ENCODE data around the gene KIF3A. TPM values are rescaled to one million over a fixed set of nuclear protein-coding genes. Genes with fewer than 3 reads are reported as not detected.

The KIF3A gene
- total RNA-seq, 1 donor from 2014 or later = 15.3 TPM

DNA sequence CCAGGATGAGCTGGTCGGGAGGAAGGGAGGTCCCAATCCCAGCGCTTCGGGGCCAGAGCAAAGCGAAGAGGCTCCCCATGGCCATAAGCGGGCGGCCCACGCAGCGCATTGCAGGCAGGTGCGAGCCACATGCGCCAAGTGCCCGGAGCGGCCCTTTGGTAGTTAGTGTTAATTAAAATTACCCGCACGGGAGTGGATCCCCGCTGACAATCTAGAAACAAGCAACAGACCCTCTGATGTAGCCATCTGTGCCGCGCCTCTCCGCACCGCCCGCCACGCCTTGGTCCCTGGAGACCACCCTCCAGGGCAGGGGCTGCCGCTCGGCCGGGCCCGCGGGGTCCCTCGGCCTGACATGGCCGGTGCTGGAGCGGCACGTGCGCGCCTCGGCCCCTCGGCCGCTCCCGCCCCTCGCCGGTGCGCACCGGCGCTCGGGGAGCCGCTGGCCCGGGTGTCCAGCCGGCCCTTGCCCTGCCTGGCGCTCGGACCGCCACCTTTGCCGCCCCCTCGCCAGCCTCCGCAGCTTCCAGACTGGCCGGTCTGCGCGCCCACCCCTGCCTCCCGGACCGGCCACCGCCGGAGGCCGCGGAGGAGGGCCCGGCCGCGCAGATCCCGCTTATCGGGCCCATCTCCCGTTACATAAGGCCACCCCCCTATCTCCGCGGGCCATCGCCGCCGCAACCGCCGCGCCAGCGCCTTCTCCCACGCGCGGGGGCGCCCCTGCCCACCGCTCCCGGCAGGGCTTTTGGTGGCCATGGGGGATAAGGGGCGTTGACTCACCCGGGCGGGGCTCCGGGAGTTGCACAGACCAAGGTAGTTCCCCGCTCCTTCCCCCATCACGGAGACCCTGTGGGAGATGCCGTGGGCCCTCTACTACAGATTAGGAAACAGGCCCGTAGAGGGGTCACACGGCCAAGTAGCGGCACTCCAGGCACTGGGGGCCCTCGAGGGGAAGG lies 81.2 kb downstream of the KIF3A start:
- DNase-seq (ENCODE audit: extremely low spot score, unreplicated experiment) = peak; percentile 82
- Mint-ChIP-seq H3K36me3 (ENCODE audit: unreplicated experiment) (no peaks in the 10 kb centered on the region), H3K27me3 (ENCODE audit: unreplicated experiment) (peaks cover 17% of the 10 kb centered on the region), H3K4me1 (ENCODE audit: unreplicated experiment) (peaks cover 6% of the 10 kb centered on the region), H3K27ac (ENCODE audit: unreplicated experiment) (no peak overlapping the region), H3K9me3 (ENCODE audit: unreplicated experiment) (no peaks in the 10 kb centered on the region), H3K4me3 (ENCODE audit: unreplicated experiment) (peak overlapping the region; percentile 52)
- TF ChIP-seq, protein P1, sequence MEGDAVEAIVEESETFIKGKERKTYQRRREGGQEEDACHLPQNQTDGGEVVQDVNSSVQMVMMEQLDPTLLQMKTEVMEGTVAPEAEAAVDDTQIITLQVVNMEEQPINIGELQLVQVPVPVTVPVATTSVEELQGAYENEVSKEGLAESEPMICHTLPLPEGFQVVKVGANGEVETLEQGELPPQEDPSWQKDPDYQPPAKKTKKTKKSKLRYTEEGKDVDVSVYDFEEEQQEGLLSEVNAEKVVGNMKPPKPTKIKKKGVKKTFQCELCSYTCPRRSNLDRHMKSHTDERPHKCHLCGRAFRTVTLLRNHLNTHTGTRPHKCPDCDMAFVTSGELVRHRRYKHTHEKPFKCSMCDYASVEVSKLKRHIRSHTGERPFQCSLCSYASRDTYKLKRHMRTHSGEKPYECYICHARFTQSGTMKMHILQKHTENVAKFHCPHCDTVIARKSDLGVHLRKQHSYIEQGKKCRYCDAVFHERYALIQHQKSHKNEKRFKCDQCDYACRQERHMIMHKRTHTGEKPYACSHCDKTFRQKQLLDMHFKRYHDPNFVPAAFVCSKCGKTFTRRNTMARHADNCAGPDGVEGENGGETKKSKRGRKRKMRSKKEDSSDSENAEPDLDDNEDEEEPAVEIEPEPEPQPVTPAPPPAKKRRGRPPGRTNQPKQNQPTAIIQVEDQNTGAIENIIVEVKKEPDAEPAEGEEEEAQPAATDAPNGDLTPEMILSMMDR (IDR thresholded peaks at IDR 0.05) = peak; percentile 32

DNA sequence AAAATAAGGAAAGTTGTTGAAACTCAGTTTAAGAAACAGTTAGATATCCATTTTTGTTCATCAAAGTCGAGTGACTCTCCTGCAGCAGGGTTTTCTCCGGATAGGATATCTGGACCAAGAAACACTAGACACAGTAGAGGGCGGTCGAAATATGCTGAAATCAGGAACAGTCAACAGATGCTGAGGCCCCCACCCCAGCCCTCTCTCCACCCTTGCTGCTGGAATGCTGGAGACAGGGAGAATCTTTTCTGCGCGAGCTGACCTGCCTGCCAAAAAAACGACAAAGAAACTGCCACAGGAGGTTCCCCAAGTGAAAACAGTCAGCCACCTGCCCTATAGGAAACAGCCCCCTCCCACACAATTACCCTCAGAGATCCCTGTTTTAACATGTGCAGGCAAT lies 83.6 kb downstream of the KIF3A start:
- Mint-ChIP-seq H3K4me1 (ENCODE audit: unreplicated experiment) (peaks cover 4% of the 10 kb centered on the region), H3K27ac (ENCODE audit: unreplicated experiment) (no peak overlapping the region), H3K36me3 (ENCODE audit: unreplicated experiment) (peaks cover 2% of the 10 kb centered on the region), H3K27me3 (ENCODE audit: unreplicated experiment) (peaks cover 18% of the 10 kb centered on the region), H3K9me3 (ENCODE audit: unreplicated experiment) (peaks cover under 1% of the 10 kb centered on the region), H3K4me3 (ENCODE audit: unreplicated experiment) (no peak overlapping the region)
- peak; percentile 30 for DNase-seq (ENCODE audit: extremely low spot score, unreplicated experiment)
- TF ChIP-seq, protein P1 (IDR thresholded peaks at IDR 0.05) = no peak

DNA sequence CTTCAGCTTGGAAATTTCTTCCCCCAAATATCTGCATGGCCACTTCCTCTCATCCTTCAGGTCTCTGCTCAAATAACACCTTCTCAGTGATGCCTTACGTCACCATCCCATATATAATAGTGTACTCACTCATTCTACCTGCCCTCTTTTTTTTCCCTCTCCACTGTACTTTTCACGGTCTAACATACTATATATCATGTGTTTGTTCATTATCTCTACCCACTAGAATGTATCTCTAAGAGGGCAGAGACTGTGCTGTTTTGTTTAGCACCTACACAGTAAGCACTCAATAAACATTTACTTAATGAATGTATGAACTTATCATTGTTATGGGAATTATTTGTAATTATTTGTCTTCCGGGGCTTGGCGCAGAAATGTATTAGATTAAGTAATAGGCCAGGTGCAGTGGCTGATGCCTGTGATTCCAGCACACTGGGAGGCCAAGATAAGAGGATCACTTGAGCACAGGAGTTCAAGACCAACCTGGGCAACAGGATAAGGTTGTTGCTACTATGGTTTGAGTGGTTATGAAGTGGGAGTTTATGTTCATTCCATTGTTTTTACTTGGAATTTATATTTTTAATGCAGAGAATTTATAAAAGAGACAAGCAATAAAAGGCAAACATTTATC lies 85.4 kb downstream of the KIF3A start:
- TF ChIP-seq, protein P1 (IDR thresholded peaks at IDR 0.05) = no peak
- peaks cover 4% of the 10 kb centered on the region for H3K4me1 Mint-ChIP-seq (ENCODE audit: unreplicated experiment)
- peaks cover 7% of the 10 kb centered on the region for H3K36me3 Mint-ChIP-seq (ENCODE audit: unreplicated experiment)

DNA sequence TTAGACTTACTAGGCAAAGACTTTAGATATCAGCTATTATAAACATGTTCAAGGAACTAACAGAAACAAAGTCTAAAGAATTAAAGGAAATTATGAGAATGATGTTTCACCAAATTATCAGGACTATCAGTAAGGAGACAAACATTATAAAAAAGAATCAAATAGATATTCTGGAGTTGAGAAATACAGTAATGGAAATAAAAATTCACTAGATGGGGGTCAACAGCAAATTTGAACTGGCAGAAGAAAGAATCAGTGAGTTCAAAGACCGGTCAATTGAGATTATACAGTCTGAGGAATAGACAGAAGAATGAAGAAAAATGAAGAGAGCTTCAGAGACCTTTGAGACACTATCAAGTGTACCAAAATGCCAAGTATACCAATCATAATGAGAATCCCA lies 89.0 kb downstream of the KIF3A start:
- H3K36me3 Mint-ChIP-seq (ENCODE audit: unreplicated experiment) = peaks cover 10% of the 10 kb centered on the region
- H3K9me3 Mint-ChIP-seq (ENCODE audit: unreplicated experiment) = peaks cover 10% of the 10 kb centered on the region
- H3K4me1 Mint-ChIP-seq (ENCODE audit: unreplicated experiment) = no peaks in the 10 kb centered on the region
- TF ChIP-seq, protein P1 (IDR thresholded peaks at IDR 0.05) = no peak
- H3K4me3 Mint-ChIP-seq (ENCODE audit: unreplicated experiment) = no peak overlapping the region
- no peak overlapping the region for H3K27ac Mint-ChIP-seq (ENCODE audit: unreplicated experiment)
- peaks cover 17% of the 10 kb centered on the region for H3K27me3 Mint-ChIP-seq (ENCODE audit: unreplicated experiment)
- DNase-seq (ENCODE audit: extremely low spot score, unreplicated experiment) = no peak

More for the DNA sequence above, 85.4 kb downstream of the KIF3A start:
- peaks cover 28% of the 10 kb centered on the region for H3K27me3 Mint-ChIP-seq (ENCODE audit: unreplicated experiment)
- H3K27ac Mint-ChIP-seq (ENCODE audit: unreplicated experiment) = no peak overlapping the region
- no peak overlapping the region for H3K4me3 Mint-ChIP-seq (ENCODE audit: unreplicated experiment)
- DNase-seq (ENCODE audit: extremely low spot score, unreplicated experiment) = peak; percentile 10
- H3K9me3 Mint-ChIP-seq (ENCODE audit: unreplicated experiment) = peaks cover 10% of the 10 kb centered on the region

DNA sequence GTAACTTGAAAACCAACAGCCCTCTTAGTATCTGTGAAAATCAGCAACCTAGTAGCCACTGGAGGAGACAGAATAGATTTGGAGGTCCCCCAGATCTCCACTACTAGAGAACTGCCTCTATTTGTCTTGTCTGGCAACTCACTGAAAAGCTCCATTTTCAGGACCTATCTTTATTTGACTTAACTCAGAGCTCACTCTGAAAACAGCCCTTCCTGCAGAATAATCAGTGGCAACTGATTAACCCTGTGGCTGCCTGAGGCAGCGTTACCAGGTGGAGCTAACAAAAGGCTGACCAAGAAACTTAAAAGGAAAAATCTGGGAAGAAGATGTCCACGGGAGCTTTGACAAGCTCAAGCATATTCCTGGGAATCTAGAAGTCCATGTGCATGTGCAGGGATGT lies 89.9 kb downstream of the KIF3A start:
- DNase-seq (ENCODE audit: extremely low spot score, unreplicated experiment) = no peak
- Mint-ChIP-seq H3K27ac (ENCODE audit: unreplicated experiment) (no peak overlapping the region), H3K9me3 (ENCODE audit: unreplicated experiment) (peaks cover 10% of the 10 kb centered on the region), H3K36me3 (ENCODE audit: unreplicated experiment) (peaks cover 19% of the 10 kb centered on the region), H3K27me3 (ENCODE audit: unreplicated experiment) (peaks cover 15% of the 10 kb centered on the region), H3K4me1 (ENCODE audit: unreplicated experiment) (no peaks in the 10 kb centered on the region), H3K4me3 (ENCODE audit: unreplicated experiment) (no peak overlapping the region)
- TF ChIP-seq, protein P1 (IDR thresholded peaks at IDR 0.05) = no peak

All from osteocyte (in vitro differentiated cells).